GM21367 (cell line): ENCODE measurements around the gene MRPL4.
"Not testable (repeated sequence)": the region's sequence is repeated elsewhere in the genome, so short reads cannot be mapped to it uniquely, and the experiment has no call there.

ENCODE experiments used
- ATAC-seq: cut with Tn5 transposase; IDR thresholded peaks from one replicate; pipeline ENCODE4 v1.9.1; 2021; ENCODE audit not compliant: unreplicated experiment

Gene MRPL4

DNA sequence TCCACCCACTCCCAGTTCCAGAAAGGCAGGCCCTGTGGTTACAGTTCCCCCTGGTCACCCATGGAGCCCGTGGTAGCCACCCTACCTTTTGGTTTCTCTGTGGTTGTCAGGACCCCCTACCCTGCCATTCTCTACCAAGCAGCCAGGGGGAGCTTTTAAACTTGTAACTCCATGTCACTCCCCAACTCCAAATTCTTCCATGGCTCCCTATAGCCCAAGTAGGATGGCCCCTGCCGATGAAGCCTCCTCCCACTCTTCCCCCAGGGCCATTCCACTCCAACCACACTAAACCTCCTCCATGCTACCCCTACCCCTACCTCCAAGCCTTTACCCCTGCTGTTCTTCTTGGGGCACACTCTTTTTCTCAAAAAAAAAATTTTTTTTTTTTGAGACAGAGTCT is 23.1 kb upstream of the MRPL4 start:
- ATAC-seq = no peak

DNA sequence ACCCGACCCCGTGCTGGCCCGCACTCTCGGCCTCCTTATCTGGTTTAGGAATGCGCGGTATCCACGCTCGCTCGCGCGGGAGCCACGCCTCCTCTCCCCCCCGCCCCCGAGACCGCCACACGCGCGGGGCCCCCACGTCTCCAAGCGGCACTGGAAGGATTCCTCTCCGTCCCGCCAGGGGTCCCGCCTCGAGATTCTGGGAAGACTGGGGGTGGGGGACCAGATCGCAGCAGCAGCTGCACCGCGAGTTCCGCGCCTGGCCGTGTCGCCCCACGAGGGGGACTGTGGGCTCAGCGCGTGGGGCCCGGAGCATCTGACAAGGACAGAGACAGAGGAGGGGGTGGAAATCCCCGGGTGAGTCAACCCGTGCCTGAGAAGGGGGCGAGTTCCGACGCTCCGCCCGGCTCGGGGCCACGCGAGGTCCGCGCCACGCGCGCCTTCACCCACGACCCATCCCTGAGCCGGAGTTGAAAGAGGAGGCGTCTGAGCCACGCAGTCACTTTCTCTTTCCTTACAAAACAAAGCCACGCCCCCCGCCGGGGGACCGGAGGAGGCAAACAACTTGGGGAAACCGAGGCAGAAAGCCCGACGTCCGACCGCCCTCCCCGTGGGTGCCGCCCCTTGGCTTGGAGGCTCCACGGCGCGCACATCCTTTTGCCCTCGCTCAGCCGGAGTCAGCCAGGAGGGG is 21.7 kb upstream of the MRPL4 start:
- ATAC-seq = no peak

DNA sequence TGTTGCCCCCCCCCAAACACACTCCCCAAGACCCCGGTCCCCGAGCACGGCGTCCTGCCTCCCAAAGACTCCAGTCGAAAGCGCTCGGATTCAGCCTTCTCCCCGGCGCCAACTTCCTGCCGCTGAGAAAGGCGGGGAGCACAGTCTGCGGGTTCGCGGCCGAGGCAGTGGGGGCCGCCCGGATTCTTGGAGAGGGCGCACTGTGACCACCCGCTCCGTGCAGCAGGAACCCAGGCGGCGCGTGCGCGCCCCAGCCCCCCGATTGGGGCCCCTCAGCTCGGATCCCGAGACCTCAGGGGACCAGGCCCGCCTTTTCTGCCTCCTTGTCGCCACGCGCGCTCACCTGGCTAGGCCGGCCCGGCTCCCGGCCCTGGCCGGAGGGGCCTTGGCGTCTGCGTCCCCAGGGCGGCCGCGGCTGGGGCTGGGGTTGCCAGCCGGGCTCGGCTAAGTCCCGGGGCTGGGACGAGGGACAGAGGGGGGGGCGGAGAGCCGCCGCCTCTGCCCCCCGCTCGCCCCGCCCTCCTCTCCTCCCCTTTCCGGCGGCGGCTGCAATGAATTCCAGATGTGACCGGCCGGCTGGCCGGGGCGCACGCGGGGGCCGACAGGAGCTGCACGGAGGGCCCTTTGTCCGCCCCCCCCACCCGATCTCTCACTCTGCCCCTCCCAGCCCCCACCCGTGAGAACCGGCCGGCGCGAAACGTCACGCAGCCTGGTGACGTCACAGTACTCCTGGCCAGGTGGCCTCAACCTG is 21.0 kb upstream of the MRPL4 start, which contains the start of gene S1PR2:
Gene S1PR2, minus strand, starts transcription at position 471 of the 751 bp plus-strand sequence. CDS start 6,426 bp downstream, outside the sequence.
- ATAC-seq = no peak

DNA sequence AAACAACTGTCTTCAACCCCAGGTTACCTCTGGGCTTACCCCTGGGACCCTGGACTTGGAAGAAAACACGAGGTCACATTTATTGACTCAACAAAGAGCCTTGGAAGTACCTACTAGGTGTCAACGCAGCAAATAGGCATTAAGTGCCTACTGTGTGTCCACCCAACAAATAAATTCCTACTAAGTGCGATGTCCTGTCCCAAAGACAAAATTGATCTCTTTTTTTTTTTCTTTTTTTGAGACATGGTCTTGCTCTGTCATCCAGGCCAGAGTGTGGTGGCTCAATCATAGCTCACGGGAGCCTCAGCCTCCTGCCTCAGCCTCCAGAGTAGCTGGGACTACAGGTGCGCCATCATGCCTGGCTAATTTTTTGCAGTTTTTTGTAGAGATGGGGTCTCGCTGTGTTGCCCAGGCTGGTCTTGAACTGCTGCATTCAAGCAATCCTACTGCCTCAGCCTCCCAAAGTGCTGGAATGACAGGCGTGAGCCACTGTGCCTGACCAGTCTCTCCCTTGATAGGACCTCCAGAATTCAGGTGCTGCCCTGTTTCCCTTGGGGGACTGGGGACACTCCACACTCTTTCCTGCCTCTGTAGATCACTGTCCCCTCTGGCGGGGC is 20.3 kb upstream of the MRPL4 start:
- no peak for ATAC-seq

DNA sequence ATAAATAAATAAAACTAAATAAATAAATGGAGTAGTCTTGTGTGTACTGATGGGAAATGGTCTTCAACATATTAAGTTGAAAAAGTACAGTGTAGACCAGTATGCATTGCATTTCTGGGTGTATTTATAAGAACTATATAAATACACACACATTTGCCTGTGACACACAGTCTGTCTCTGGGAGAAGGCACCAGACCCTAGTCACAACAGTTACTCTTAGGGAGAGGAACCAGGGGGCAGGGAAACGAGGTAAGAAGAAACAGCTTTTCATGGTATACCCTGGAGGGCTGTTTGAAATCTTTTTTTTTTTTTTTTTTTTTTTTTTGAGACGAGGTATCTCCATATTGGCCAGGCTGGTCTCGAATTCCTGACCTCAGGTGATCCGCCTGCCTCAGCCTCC is 18.1 kb upstream of the MRPL4 start:
- ATAC-seq = no peak

DNA sequence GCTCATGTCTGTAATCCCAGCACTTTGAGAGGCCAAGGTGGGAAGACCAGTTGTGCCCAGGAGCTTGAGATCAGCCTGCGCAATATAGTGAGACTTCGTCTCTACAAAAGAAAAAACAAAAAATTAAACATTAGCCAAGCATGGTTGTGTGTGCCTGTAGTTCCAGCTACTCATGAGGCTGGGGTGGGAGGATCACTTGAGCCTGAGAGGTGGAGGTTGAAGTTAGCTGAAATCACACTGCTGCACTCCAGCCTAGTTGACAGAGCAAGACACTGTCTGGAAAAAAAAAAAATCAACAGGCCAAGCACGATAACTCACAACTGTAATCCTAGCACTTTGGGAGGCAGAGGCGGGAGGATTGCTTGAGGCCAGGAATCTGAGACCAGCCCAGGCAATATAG is 17.0 kb upstream of the MRPL4 start:
- ATAC-seq = no peak

DNA sequence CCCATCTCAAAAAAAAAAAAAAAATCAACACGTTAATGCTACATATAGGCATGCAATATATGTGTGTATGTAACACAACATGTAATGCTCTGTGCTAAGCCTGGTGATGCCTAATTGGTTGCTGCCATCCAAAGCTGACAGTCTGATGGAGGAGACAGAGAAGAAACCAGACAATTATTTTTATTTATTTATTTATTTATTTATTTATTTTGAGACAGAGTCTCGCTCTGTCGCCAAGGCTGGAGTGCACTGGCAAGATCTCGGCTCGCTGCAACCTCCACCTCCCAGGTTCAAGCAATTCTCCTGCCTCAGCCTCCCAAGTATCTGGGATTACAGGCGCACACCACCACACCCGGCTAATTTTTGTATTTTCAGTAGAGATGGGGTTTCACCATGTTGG is 16.6 kb upstream of the MRPL4 start:
- not testable (repeated sequence) for ATAC-seq

DNA sequence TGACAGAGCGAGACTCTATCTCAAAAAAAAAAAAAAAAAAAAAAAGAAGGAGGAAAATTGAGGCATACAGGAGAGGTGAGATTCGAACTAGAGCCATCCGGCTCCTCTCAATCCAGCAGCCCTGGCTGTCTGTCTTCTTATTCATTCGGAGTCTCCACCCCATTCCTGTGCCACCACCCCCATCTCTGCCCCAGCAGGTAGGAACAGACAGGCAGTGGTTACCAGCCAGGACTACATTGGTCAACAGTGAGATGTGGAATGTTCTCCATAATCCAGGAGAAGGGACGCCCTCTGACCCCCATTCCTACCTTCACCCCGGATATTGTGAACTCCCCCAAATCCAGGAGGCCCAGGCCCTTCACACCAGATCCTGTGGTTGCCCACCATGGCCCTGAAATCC is 14.3 kb upstream of the MRPL4 start:
- ATAC-seq = no peak

DNA sequence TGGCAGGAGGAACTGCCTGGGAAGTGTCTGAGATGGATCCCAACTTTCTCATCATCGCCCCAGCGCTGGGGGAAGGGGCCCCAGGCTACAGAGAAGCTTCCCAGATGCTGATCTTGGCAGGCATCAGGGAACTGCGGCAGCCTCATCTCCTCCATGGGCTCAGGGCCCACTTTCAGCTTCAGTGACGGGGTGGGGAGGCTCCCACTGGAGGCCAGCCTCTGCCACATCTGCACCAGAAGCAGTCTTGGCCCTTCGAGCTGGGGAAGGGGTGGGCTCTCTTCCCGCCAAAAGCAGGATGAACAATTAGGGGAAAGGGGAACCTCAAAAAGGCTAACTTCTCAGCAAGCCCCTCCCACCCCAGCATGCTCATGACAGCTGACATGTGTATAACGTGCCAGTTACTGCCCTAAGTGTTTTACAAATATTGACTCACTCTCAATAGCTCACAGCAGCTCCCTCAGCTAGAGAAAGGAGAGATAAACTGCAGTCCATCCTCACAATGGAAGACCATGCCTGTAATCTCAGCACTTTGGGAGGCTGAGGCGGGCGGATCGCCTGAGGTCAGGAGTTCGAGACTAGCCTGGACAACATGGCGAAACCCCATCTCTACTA is 13.7 kb upstream of the MRPL4 start:
- no peak for ATAC-seq

DNA sequence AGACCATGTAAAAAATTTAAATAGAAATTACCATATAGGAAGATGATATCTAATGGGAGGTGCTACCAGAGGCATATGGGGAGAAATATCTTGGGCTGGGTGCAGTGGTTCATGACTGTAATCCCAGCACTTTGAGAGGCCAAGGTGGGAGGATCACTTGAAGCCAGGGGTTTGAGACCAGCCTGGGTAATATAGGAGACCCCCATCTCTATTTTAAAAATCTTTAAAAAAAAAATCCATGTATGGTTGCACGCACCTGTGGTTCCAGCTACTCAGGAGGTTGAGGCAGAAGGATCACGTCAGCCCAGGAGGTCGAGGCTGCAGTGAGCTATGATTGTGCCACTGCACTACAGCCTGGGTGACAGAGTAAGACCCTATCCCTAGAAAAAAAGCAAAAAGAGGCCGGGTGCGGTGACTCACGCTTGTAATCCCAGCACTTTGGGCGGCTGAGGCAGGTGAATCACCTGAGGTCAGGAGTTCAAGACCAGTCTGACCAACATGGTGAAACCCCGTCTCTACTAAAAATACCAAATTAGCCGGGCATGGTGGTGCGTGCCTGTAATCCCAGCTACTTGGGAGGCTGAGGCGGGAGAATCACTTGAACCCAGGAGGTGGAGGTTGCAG is 10.1 kb upstream of the MRPL4 start:
- ATAC-seq = not testable (repeated sequence)

DNA sequence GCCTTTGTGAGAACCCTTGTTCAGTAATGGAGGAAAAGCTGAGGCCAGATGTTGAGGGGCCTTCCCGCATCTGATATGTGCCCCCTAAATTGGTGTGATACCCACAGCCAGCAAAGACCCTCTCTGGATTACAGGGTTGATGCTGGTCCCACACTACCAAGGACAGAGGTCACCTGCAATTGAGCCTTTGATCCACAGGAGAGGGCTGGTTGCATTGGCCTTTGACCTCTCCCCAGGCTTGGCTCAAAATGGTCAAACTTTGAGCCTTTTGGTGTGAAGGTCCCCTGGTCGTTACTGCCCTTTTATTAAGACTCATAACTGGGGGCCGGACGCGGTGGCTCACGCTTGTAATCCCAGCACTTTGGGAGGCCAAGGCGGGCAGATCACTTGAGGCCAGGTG is 8.4 kb upstream of the MRPL4 start:
- ATAC-seq = no peak

DNA sequence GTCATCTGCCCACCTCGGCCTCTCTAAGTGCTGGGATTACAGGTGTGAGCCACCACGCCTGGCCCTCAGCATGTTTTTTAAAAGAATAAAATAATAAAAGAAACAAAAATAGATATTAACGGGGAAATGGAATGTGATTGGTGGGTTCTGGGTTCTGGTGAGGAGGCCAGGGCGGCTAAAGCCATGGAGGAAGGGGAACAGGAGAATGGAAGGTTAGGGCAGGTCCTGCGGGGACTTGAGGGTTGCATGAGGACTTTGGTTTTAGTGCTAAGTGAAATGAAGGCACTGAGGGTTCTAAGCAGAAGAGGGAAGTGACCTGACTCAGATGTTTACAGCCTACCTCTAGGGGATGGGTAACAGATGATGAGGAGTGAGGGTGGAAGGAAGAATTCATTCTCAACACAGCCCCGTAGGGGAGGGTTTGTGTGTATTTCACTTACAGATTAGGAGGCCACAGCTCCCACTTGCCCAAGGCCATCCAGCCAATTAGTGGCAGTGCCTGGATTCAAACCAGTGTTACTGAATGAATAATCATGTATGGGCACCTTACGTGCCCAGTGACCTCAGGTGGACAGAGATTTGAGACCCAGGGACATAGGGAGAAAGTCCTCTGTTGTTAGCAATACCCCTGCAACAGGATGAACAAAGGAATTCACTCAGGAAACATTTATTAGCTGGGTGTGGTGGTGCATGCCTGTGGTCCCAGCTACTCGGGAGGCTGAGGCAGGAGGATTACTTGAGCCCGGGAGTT is 6.7 kb upstream of the MRPL4 start:
- ATAC-seq = no peak

DNA sequence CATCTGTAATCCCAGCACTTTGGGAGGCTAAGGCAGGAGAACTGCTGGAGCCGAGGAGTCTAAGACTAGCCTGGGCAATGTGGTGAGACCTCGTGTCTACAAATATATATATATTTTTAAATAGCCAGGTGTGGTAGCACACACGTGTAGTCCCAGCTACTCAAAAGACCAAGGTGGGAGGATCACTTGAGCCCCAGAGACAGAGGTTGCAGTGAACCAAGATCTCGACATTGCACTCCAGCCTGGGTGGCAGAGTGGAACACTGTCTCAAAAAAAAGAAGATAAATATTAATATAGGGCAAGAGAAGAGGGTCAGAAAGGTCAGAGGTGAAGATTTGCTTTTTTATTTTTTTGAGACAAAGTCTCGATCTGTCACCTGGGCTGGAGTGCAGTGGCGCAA is 5.5 kb upstream of the MRPL4 start:
- ATAC-seq = no peak

DNA sequence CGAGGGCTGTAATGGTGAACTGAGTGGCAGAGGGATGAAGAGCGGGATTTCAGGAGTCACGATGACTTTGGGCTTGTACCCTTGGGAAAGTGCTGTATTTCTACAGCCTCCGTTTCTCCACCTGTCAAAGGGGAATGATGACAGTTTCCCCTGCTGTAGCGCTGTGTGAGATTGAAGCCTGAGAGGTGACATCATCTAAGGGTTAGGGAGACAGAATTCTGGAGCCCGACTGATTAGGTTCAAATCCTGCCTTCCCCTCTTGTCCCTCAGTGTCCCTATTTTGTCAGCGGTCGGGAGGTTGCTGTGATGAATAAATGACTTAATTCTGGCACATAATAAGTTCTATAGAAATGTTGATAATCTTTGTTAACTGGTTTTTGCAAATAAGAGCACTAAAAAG is 693 bp downstream of the MRPL4 start:
- ATAC-seq = no peak

DNA sequence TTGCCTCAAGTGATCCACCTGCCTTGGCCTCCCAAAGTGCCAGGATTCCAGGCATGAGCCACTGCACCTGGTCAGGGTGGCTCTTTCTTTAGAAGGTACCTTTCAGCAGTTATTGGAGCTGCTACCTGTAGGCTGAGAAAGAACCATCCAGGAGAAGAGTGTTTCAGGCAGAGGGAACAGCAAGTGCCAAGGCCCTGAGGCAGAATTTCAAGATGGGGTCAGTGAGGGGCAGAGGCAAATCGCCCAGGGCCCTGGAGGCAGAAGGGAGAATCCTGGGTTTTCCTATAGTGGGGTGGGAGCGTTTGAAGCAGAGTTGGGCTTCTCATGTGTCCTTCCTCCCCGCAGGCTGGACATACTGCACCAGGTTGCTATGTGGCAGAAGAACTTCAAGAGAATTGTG is 2.2 kb downstream of the MRPL4 start:
- no peak for ATAC-seq

DNA sequence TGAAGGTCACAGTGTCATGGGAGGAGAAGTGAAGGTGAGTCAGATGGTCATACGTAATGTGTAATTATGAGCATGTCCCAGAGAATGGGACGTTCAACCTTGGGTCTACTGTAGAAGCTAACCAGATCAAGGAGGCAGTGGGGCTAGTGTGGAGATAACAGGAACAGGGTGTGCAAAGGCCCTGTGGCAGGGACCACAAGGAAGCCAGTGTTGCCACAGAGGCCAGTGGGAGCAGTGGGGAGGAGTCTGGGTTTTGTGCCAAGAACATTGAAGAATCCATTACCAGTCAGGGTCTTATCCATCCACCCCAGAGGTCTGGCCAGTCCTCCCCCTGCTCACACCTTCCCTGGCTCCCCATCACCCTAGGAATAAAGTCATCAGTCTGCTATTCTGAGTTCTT is 3.3 kb downstream of the MRPL4 start:
- no peak for ATAC-seq

DNA sequence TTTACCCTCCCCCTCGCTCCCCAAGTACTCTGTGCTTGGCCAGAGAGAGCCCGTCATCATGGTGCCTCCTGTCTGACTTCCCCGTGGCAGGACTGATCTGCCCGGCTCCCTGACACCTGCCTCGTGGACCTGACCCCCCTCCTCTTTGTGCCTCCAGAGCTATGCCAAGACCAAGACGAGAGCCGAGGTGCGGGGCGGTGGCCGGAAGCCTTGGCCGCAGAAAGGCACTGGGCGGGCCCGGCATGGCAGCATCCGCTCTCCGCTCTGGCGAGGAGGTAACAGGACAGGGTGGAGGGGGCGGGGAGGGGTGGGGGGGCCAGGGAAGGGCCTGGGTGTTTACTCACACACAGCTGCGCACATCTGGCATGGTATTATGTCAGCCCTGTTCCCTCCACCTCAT is 4.5 kb downstream of the MRPL4 start:
- ATAC-seq = no peak

DNA sequence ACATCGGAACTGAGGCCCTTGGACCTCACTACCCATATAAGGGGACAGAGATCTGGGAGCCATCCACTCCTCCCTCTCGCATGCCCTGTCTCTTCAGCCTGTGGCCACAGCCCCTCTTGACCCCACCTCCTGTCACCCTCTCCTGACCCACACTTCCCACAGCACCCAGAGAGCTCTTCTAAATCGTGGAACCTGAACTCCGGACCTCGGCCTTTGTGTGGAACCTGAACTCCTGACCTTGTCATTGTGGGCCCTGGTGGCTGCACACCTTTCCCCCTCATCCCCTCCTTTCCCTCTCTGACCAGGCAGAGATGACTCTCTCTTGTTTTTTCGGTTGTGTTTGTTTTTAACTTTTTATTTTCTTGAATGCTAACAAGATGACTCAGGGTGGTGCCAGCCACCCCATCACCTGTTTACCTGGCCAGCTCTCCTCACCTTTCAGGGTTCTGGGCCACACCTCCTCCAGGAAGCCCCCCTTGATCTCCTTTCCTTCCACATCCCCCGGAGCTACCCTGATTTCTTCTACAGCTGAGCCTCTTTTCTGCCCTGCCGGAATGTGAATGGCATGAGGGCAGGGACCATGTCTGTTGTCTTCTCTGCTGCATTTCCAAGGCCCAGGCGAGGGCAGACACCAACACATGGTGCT is 5.1 kb downstream of the MRPL4 start:
- ATAC-seq = no peak

DNA sequence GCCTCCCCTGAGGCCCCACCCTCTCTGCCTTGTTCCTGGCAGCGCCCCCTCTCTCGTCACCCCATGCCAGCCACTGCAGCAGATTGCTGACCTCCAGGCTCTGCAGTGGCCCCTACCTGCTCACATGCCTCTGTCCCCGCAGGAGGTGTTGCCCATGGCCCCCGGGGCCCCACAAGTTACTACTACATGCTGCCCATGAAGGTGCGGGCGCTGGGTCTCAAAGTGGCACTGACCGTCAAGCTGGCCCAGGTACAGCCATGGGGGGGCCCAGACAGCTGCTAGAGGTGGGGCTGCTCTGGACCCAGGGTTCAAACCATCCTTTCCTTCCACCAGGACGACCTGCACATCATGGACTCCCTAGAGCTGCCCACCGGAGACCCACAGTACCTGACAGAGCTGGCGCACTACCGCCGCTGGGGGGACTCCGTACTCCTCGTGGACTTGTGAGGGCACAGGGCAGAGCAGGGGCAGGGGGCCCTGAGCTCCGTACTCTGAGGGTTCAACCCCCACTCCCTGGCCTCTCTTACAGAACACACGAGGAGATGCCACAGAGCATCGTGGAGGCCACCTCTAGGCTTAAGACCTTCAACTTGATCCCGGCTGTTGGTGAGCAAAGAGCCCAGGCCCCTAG is 6.2 kb downstream of the MRPL4 start:
- ATAC-seq = no peak
